ENCODE results near the gene FBXO36. TPM values are rescaled to one million over a fixed set of nuclear protein-coding genes. Genes with fewer than 3 reads are reported as not detected.

Gene FBXO36
- total and polyA plus RNA-seq, 2 of the 4 experiments (the other 2 are of a cell fraction) = 1.3 to 2.2 TPM

DNA sequence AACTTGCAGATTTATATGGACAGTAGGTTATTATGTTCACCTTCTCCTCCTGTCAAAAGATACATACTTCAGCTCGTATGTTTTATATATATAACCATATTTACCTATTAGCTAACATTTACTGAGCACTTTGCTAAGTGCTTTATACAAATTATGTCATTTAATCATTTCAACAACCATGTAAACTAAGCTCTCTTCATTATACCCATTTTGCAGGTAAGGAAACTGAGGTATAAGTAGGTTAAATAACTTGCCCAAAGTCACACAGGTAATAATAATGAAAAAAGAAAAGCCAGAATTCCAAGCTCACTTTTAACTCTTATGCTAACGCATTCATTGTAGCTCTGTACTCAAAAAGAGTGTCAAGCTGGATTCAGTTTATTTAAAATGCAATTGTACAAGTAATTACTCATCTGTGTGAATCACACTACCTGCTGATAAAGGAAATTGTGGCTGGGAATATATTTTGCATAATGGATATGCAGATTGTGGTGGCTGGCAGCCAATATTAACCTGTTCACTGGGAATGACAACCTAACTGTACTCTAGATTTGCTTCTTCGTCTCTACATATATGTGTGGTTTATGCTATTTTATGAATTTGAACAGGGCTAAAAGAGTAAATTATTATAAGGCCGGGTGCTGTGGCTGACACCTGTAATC lies 125.8 kb downstream of the FBXO36 start:
- no peak overlapping the region for H2BK120ac ChIP-seq (ENCODE audit: low read depth, low read length)
- H2BK20ac ChIP-seq (ENCODE audit: low read depth, low read length) = no peak overlapping the region
- no peaks in the 10 kb centered on the region for H4K20me1 ChIP-seq (ENCODE audit: insufficient read depth, low read length)
- dilution Hi-C loops (cut with HindIII; ENCODE audit: low sequenced_read_pairs, unreplicated experiment) = no loop called here
- H2BK5ac ChIP-seq (ENCODE audit: low read depth, low read length, poor library complexity, severe bottlenecking) = no peak overlapping the region
- H3K4ac ChIP-seq (ENCODE audit: low read depth, low read length) = no peak overlapping the region
- H3K9me3 ChIP-seq (ENCODE audit: control insufficient read depth, insufficient read depth, low read length) = no peaks in the 10 kb centered on the region
- H3K56ac ChIP-seq (ENCODE audit: extremely low read depth, insufficient read depth, low read length) = no peak overlapping the region
- no TSS peak for BruUV-seq (replicated peaks)
- intact Hi-C loops (cut with micrococcal nuclease) = no loop called here
- H2AK5ac ChIP-seq (ENCODE audit: low read depth, low read length) = no peak overlapping the region
- no peaks in the 10 kb centered on the region for H3K36me3 ChIP-seq (ENCODE audit: control insufficient read depth, insufficient read depth, low read length)
- ATAC-seq (ENCODE audit: low read depth) = no peak
- H2AK9ac ChIP-seq (replicated peaks; ENCODE audit: low read depth, low read length, poor library complexity) = no peak overlapping the region
- no peaks in the 10 kb centered on the region for H3K4me1 ChIP-seq (ENCODE audit: control insufficient read depth, insufficient read depth, low read length)
- H3K9me1 ChIP-seq (ENCODE audit: insufficient read depth, low read length) = no peaks in the 10 kb centered on the region
- ChIA-PET CTCF (interaction anchor here (0.7 kb wide), 1 partner anchor 1600 kb away, joined by 3 read pairs; no protein-coding TSS in a partner anchor), POLR2A (ENCODE audit: unreplicated experiment) (no interaction called here)
- H4K8ac ChIP-seq (ENCODE audit: low read depth in 2 of 2, low read length in 2 of 2) = no peak overlapping the region
- no peak overlapping the region for H3K18ac ChIP-seq (ENCODE audit: low read depth, low read length)
- H3K4me2 ChIP-seq (ENCODE audit: low read depth, low read length) = no peak overlapping the region
- H3K4me3 ChIP-seq (ENCODE audit: insufficient read depth, low read depth, low read length) = no peak overlapping the region
- H2AFZ ChIP-seq (replicated peaks; ENCODE audit: low read length, poor library complexity) = no peak overlapping the region
- no peaks in the 10 kb centered on the region for H3K27me3 ChIP-seq (ENCODE audit: control insufficient read depth, insufficient read depth, low read length)
- in situ Hi-C loops (cut with MboI; ENCODE audit: low sequenced_read_pairs) = no loop called here
- H3K79me1 ChIP-seq (ENCODE audit: low read depth in 1 of 2, low read length in 2 of 2) = no peaks in the 10 kb centered on the region
- no peak overlapping the region for H3K9ac ChIP-seq (ENCODE audit: low read depth, low read length)
- TF ChIP-seq, protein P1, sequence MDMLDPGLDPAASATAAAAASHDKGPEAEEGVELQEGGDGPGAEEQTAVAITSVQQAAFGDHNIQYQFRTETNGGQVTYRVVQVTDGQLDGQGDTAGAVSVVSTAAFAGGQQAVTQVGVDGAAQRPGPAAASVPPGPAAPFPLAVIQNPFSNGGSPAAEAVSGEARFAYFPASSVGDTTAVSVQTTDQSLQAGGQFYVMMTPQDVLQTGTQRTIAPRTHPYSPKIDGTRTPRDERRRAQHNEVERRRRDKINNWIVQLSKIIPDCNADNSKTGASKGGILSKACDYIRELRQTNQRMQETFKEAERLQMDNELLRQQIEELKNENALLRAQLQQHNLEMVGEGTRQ (IDR thresholded peaks at IDR 0.05; ENCODE audit: low read depth, low read length) = no peak
- TF ChIP-seq RAD21 (IDR thresholded peaks at IDR 0.05; ENCODE audit: low read length) (no peak), MAFK (IDR thresholded peaks at IDR 0.05; ENCODE audit: low read depth, low read length) (no peak), RFX5 (IDR thresholded peaks at IDR 0.05; ENCODE audit: low read depth, low read length) (no peak), MXI1 (IDR thresholded peaks at IDR 0.05; ENCODE audit: borderline replicate concordance, low read depth, low read length) (no peak), RCOR1 (IDR thresholded peaks at IDR 0.05; ENCODE audit: insufficient replicate concordance, low read length) (no peak), FOS (IDR thresholded peaks at IDR 0.05; ENCODE audit: low read depth, low read length) (no peak), CHD1 (IDR thresholded peaks at IDR 0.05; ENCODE audit: low read depth, low read length) (no peak)
- TF ChIP-seq, protein P2, sequence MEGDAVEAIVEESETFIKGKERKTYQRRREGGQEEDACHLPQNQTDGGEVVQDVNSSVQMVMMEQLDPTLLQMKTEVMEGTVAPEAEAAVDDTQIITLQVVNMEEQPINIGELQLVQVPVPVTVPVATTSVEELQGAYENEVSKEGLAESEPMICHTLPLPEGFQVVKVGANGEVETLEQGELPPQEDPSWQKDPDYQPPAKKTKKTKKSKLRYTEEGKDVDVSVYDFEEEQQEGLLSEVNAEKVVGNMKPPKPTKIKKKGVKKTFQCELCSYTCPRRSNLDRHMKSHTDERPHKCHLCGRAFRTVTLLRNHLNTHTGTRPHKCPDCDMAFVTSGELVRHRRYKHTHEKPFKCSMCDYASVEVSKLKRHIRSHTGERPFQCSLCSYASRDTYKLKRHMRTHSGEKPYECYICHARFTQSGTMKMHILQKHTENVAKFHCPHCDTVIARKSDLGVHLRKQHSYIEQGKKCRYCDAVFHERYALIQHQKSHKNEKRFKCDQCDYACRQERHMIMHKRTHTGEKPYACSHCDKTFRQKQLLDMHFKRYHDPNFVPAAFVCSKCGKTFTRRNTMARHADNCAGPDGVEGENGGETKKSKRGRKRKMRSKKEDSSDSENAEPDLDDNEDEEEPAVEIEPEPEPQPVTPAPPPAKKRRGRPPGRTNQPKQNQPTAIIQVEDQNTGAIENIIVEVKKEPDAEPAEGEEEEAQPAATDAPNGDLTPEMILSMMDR (conservative IDR thresholded peaks at IDR 0.05; ENCODE audit: low read depth, low read length) = no peak
- TF ChIP-seq, protein P3, sequence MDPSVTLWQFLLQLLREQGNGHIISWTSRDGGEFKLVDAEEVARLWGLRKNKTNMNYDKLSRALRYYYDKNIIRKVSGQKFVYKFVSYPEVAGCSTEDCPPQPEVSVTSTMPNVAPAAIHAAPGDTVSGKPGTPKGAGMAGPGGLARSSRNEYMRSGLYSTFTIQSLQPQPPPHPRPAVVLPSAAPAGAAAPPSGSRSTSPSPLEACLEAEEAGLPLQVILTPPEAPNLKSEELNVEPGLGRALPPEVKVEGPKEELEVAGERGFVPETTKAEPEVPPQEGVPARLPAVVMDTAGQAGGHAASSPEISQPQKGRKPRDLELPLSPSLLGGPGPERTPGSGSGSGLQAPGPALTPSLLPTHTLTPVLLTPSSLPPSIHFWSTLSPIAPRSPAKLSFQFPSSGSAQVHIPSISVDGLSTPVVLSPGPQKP (IDR thresholded peaks at IDR 0.05; ENCODE audit: borderline replicate concordance, low read depth, low read length) = no peak
- DNase-seq = no peak
- H3K27ac ChIP-seq (ENCODE audit: insufficient read depth, low read length) = no peak overlapping the region
- no peak overlapping the region for H3K23ac ChIP-seq (ENCODE audit: low read depth, low read length)
- WGBS, 2 experiments (ENCODE audit: extremely low coverage in 2 of 2, insufficient read length in 1 of 2) = no CpG with 5 or more reads among the region's 4 CpGs
- no peak overlapping the region for H4K91ac ChIP-seq (ENCODE audit: insufficient read depth, low read depth, low read length)
- H2BK15ac ChIP-seq (ENCODE audit: low read depth, low read length) = no peak overlapping the region
- H4K5ac ChIP-seq (ENCODE audit: low read depth, low read length) = no peak overlapping the region
- H3K14ac ChIP-seq (replicated peaks; ENCODE audit: low read depth, low read length) = no peak overlapping the region

Data from IMR-90 (cell line).